Measurements from ENCODE around the gene KDM1B.

Gene KDM1B

DNA sequence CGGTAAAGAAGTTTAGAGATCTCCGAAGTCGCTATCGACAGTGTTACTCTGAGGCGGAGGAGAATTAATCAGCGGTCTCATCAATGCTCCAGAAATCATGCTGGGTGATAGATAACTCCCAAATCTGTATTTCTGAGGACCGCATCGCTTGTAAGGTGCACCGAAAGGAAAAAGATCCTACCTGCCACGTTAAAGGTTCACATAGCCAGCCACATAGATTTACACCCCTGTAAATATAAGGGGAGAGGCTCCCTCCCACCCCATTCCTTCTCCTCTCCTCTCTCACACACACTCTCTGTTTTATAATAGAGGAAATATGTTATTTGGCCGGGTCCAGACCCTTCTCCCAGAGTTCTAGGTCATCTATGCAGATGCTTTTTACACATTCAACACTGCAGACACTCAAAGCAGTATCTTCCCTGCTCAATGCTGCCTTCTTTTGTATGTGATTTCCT is 109.7 kb downstream of the KDM1B start:
- no peaks in the 10 kb centered on the region for H3K27me3 ChIP-seq (ENCODE audit: control insufficient read depth, insufficient read depth, low read length)
- peaks cover 26% of the 10 kb centered on the region for H3K4me1 ChIP-seq (ENCODE audit: control insufficient read depth, low read depth, low read length)
- H3K9me3 ChIP-seq (ENCODE audit: control insufficient read depth, low read depth, low read length) = no peaks in the 10 kb centered on the region
- peak overlapping the region; percentile 81 for H3K4me3 ChIP-seq (ENCODE audit: low read length)
- H3K9ac ChIP-seq (ENCODE audit: low read length) = peak overlapping the region; percentile 75
- H3K27ac ChIP-seq (ENCODE audit: low read length) = peak overlapping the region; percentile 19
- H3K36me3 ChIP-seq (ENCODE audit: control insufficient read depth, low read depth, low read length) = peaks cover 13% of the 10 kb centered on the region

DNA sequence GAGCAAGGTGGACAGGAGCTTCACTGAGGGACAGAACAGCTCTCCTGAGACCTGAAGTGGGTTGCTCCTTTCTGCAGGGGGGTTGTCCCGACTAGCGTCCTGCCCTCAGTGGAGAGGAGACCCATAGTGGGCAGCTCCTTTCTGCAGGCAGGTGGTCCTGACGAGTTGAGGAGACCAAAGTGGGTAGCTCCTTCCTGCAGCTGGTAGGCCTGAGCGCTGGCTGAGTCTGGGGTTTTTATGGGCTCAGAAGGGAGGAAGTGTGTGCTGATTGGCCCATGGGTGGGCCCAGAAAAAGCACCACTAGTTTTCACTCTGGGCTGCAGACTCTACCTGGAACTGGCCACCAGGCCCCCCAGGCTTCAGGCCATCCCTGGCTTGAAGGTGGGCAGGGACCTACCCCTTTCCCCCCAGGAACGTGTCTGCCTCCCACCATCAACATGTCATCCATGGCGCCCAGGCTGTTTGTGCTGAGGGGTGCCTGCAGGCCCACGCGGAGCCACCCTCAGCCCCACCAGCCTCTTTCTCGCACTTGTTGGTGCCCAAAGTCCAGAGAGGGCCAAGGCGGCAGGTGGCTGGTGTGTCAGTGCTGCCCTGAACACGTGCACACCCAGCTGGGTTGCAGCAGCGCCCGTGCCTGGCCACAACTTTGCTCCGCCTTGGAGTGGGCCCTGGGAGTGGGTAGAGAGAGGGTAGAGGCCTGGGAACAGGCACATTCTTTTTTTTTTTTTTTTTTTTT is 110.7 kb downstream of the KDM1B start:
- no peak overlapping the region for H3K27ac ChIP-seq (ENCODE audit: low read length)
- H3K4me3 ChIP-seq (ENCODE audit: low read length) = no peak overlapping the region
- no peaks in the 10 kb centered on the region for H3K9me3 ChIP-seq (ENCODE audit: control insufficient read depth, low read depth, low read length)
- no peak overlapping the region for H3K9ac ChIP-seq (ENCODE audit: low read length)
- peaks cover 18% of the 10 kb centered on the region for H3K4me1 ChIP-seq (ENCODE audit: control insufficient read depth, low read depth, low read length)
- no peaks in the 10 kb centered on the region for H3K27me3 ChIP-seq (ENCODE audit: control insufficient read depth, insufficient read depth, low read length)
- peaks cover 5% of the 10 kb centered on the region for H3K36me3 ChIP-seq (ENCODE audit: control insufficient read depth, low read depth, low read length)

DNA sequence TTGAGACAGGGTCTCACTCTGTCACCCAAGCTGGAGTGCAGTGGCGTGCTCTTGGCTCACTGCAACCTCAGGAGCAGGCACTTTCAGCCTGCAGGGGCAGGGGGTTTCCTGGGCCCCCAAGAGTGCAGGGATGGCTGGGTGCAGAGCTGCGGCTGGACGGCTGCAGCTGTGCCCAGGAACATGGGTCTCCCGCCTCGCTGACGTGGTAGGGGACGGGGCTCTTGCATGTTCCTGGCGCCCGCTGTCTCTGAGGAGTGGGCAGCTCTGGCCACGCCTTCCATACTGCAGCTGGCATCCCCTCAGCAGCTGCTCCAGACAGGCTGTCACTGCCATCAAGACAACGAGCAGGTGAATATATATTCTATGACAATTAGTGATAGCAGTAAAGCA is 111.3 kb downstream of the KDM1B start:
- peaks cover 18% of the 10 kb centered on the region for H3K4me1 ChIP-seq (ENCODE audit: control insufficient read depth, low read depth, low read length)
- no peak overlapping the region for H3K9ac ChIP-seq (ENCODE audit: low read length)
- no peak overlapping the region for H3K4me3 ChIP-seq (ENCODE audit: low read length)
- H3K27ac ChIP-seq (ENCODE audit: low read length) = no peak overlapping the region
- no peaks in the 10 kb centered on the region for H3K27me3 ChIP-seq (ENCODE audit: control insufficient read depth, insufficient read depth, low read length)
- H3K36me3 ChIP-seq (ENCODE audit: control insufficient read depth, low read depth, low read length) = peaks cover 5% of the 10 kb centered on the region
- H3K9me3 ChIP-seq (ENCODE audit: control insufficient read depth, low read depth, low read length) = no peaks in the 10 kb centered on the region

DNA sequence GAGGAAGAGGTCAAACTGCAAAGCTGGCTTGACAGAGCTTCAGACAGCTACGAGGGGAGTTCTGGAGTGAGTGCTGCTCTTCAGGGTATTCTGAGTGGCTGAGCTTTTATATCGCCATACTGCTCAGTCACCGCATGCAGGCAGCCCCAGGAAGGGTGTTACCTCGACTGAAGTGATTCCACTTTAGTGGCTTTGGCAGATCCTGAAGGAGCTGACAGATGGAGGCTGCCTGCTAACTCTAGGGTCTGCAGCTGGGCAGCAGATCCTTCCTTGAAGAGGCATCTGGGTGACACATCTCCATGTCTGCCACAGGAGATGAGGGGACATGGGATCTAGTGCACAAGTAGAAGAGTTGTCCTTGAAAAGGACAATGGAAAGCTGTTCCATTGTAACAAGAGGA is 112.8 kb downstream of the KDM1B start:
- H3K27ac ChIP-seq (ENCODE audit: low read length) = no peak overlapping the region
- no peaks in the 10 kb centered on the region for H3K27me3 ChIP-seq (ENCODE audit: control insufficient read depth, insufficient read depth, low read length)
- H3K9me3 ChIP-seq (ENCODE audit: control insufficient read depth, low read depth, low read length) = no peaks in the 10 kb centered on the region
- peaks cover 9% of the 10 kb centered on the region for H3K4me1 ChIP-seq (ENCODE audit: control insufficient read depth, low read depth, low read length)
- no peak overlapping the region for H3K9ac ChIP-seq (ENCODE audit: low read length)
- no peaks in the 10 kb centered on the region for H3K36me3 ChIP-seq (ENCODE audit: control insufficient read depth, low read depth, low read length)
- H3K4me3 ChIP-seq (ENCODE audit: low read length) = no peak overlapping the region

DNA sequence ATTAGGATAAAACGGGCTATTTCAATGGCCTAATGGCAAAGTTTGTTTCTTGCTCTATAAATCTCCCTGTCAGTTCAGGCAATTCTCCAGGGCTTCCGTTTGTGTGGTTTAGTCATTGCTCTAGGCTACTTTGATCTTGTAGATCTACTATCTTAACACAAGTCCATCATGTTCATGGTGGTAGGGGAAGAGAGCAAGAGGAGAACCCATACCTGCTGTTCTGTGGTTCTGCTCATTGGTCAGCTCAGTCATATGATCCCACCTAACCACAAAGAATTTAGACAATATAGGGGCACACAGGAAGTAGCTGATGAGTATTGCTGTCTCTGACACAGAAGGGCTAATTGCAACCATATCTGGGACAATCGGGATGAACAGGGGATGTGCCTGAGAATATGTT is 114.0 kb downstream of the KDM1B start:
- Histone ChIP-seq H3K9ac (ENCODE audit: low read length) (no peak overlapping the region), H3K27me3 (ENCODE audit: control insufficient read depth, insufficient read depth, low read length) (no peaks in the 10 kb centered on the region), H3K4me1 (ENCODE audit: control insufficient read depth, low read depth, low read length) (peaks cover 9% of the 10 kb centered on the region), H3K4me3 (ENCODE audit: low read length) (no peak overlapping the region), H3K9me3 (ENCODE audit: control insufficient read depth, low read depth, low read length) (no peaks in the 10 kb centered on the region), H3K27ac (ENCODE audit: low read length) (no peak overlapping the region), H3K36me3 (ENCODE audit: control insufficient read depth, low read depth, low read length) (no peaks in the 10 kb centered on the region)

DNA sequence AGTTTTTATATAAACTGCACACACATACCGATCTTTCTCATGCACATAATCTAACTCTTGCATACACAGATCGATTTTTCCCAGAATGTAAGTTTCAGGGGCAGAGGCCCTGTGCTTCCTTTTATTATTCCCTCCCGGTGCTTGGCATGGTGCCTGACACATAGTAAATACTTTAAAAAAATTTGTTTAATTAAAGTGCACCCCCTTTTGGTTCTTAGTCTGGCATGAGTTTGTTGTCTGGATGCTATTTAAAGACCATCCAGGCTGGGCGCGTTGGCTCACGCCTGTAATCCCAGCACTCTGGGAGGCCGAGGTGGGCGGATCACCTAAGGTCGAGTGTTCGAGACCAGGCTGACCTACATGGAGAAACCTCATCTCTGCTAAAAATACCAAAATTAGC is 114.5 kb downstream of the KDM1B start:
- Histone ChIP-seq H3K4me3 (ENCODE audit: low read length) (no peak overlapping the region), H3K9ac (ENCODE audit: low read length) (no peak overlapping the region), H3K9me3 (ENCODE audit: control insufficient read depth, low read depth, low read length) (no peaks in the 10 kb centered on the region), H3K36me3 (ENCODE audit: control insufficient read depth, low read depth, low read length) (no peaks in the 10 kb centered on the region), H3K27me3 (ENCODE audit: control insufficient read depth, insufficient read depth, low read length) (no peaks in the 10 kb centered on the region), H3K4me1 (ENCODE audit: control insufficient read depth, low read depth, low read length) (peaks cover 9% of the 10 kb centered on the region), H3K27ac (ENCODE audit: low read length) (no peak overlapping the region)

DNA sequence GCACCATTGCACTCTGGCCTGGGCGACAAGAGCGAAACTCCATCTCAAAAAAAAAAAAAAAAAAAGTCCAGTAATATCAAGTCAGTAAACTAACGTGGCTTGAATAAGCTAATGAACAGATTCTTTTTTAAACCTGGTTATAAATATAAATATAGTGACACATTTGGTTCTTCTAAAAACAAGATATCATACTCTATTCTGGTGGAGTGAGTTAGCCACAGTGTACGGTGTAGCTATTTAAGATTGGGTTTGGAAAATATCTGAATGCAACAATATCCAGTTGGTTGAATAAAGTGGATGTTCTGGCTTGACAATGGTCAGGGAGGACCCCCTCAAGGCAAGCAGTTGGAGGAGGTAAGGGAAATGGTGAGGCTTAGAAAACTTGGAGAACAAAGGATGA is 115.0 kb downstream of the KDM1B start:
- Histone ChIP-seq H3K27ac (ENCODE audit: low read length) (no peak overlapping the region), H3K27me3 (ENCODE audit: control insufficient read depth, insufficient read depth, low read length) (peaks cover 4% of the 10 kb centered on the region), H3K9ac (ENCODE audit: low read length) (no peak overlapping the region), H3K4me3 (ENCODE audit: low read length) (no peak overlapping the region), H3K36me3 (ENCODE audit: control insufficient read depth, low read depth, low read length) (no peaks in the 10 kb centered on the region), H3K9me3 (ENCODE audit: control insufficient read depth, low read depth, low read length) (no peaks in the 10 kb centered on the region), H3K4me1 (ENCODE audit: control insufficient read depth, low read depth, low read length) (peaks cover 4% of the 10 kb centered on the region)

Data from iPS-18a (cell line).